GM19438 (cell line): ENCODE data around the gene CELA2B.
"Not testable (repeated sequence)": the region's sequence is repeated elsewhere in the genome, so short reads cannot be mapped to it uniquely, and the experiment has no call there.

Experiments
- ATAC-seq: cut with Tn5 transposase; IDR thresholded peaks from one replicate; pipeline ENCODE4 v1.9.1; 2021; ENCODE audit warnings: low read depth; ENCODE audit not compliant: unreplicated experiment

Gene CELA2B

DNA sequence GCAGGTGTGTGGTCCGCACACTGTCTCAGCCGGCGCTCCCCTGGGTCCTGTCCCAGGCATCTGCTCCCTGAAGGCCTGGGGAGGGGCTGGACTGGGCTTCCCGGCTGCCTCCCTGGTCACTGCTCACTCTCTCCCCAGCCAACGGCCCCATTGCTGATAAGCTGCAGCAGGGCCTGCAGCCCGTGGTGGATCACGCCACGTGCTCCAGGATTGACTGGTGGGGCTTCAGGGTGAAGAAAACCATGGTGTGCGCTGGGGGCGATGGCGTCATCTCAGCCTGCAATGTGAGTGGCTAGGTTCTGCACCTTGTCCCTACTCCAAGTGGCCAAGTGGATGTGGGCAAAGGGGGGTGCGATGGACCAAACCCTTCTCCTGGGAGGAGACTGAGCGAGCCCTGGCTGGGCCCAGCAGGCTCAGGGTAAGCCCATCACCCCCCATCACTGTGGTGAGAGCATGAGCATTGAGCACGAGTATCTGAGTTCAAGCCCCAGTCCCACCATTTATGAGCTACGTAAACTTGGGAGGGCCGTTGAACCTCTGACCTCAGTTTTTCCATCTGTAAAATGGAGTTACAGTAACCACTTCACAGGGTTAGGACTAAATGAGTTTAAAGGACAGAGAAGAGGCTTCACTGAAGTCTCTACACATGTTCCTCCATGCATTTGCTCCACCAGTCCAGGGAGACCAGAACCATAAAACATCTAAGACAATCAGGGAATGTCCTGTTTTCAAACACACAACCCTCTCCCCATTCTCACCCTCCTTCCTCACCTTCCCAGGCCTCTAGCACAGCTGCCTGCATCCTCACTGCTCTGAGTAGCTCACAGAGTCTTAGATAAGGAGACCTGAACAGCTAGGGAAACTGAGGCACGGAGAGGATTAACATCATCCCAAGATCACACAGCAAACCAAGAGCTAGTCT is 31.2 kb upstream of the CELA2B start:
- no peak for ATAC-seq

- ATAC-seq: no peak
Observed at GRCh38 chr1:15445390-15446122, 30.3 kb upstream of the CELA2B start.

- ATAC-seq: no peak
Observed at GRCh38 chr1:15446212-15446611, 29.7 kb upstream of the CELA2B start.

DNA sequence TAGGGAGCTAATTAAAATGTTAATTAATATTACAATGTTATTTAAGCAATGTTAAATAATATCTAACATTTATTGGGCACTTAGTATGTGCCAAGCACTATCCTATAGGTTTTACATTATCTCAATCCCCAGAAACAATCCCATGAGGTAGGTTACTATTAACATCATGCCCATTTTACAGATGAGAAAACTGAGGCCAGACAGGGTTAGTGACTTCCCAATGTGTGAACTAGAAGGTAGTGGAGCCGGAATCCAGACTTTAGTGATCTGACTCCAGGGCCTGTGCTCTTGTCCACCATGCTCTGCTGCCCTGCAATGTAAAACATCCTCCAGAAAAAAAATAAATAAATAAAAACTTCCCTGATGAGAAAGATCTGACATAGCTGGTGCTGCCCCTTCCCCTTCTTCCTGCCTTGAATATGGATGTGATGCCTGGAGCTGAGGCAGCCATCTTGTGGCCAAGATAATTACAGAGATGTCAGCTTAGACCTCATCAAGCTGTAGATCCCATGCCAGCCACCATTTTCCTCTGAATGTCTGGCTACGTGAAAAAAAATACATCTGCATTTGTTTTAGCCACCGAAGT is 26.9 kb upstream of the CELA2B start:
- no peak for ATAC-seq

GRCh38 chr1:15449567-15449966 is 26.3 kb upstream of the CELA2B start:
- ATAC-seq: no peak

GRCh38 chr1:15451014-15451722 is 24.7 kb upstream of the CELA2B start:
- no peak for ATAC-seq

- ATAC-seq: no peak
Observed at GRCh38 chr1:15452216-15452615, 23.7 kb upstream of the CELA2B start.

DNA sequence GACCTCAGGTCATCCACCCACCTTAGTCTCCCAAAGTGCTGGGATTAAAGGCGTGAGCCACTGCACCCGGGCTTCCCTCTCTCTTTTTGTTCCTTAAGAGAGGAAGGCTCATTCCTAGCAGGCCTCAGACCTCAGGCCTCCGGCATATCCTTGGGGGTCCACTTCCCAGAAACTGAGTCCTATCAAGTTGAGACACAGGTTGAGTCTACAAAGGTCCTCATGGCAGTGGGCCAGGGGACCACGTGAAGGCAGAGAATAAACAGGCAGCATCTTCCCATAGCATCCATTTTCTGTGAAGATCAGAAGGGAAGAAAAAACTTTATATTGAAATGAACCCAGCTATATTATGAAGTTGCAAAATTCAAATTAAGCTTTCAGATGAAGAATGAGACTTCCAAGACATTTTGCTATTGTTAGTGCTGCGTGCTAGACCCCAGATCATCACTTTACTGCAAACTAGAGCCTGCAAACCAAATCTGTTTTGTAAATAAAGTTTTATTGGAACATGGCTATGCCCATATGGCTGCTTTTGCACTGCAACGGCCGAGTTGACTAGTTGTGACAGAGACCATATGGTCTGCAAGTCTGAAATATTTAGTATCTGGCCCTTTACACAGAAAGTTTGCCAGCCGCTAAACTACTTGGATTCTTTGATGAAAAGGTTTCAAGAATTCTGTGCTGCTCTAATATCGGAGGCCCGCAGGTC is 22.9 kb upstream of the CELA2B start:
- ATAC-seq: no peak

DNA sequence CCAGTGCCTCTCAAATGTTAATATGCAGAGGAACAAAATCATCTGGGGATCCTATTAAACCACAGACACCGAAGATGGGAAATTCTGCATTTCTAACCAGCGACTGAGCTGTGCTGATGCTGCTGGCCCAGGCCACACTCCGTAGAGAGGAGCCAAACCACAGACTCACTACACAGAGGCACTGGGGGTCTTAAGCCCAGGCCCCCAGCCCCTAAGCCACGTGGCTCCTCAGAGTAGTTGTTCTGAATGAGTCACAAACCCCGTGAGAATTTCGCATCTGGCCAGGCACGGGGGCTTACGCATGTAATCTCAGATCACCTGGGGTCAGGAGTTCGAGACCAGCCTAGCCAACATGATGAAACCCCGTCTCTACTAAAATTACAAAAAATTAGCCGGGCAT is 22.2 kb upstream of the CELA2B start:
- ATAC-seq: no peak

GRCh38 chr1:15454256-15454655 is 21.6 kb upstream of the CELA2B start:
- ATAC-seq: no peak

GRCh38 chr1:15455522-15455921 is 20.4 kb upstream of the CELA2B start:
- ATAC-seq: no peak

DNA sequence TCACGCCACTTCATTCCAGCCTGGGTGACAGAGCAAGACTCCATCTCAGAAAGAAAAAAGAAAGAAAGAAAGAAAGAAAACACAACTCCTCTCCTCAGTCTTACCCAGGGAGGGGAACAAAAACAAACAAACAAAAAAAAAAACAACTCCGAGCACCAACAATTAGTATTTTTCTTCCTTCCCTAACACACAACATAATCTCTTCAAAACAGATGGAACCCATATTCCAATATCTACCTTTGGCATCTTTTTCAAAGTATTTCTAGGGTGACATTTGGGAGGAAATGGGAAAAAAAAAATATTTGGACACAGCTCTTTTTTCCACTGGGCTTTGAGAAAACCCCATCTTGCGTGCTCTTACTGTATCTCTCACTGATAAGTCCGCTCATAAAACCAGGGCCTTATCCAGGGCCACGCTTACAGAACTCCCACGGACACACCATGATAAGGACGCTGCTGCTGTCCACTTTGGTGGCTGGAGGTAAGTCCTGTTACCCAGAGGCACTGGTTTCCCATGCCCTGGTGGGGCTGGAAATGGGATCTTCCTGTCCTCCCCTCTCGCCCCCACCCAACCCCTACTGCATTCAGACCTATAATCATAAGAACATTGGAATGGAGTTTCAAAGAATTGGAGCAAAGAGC is 19.5 kb upstream of the CELA2B start, which contains the start of gene CELA2A:
Gene CELA2A (plus strand): TSS at position 420 of the 642 bp plus-strand sequence. CDS start 22 bp downstream, at position 442.
- no peak for ATAC-seq

DNA sequence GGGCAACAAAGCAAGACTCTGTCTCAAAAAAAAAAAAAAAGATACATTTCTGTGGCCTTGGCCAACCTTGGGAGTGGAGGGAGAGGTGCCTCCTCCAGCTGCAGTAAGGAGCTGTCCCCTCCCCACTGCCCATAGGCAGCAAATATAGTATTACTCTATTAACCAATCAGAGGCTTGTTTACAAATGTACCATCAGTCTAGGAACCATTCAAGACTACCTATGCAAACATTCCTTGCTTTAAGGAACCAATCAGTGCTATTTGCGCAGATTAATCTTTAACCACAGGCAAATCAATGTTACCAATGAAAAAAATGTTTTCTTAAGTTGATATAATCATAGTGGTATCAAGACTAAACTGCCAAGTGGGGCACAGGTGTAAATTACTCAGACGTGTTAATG is 18.3 kb upstream of the CELA2B start:
- no peak for ATAC-seq

- ATAC-seq: not testable (repeated sequence)
Observed at GRCh38 chr1:15458388-15458787, 17.5 kb upstream of the CELA2B start.

DNA sequence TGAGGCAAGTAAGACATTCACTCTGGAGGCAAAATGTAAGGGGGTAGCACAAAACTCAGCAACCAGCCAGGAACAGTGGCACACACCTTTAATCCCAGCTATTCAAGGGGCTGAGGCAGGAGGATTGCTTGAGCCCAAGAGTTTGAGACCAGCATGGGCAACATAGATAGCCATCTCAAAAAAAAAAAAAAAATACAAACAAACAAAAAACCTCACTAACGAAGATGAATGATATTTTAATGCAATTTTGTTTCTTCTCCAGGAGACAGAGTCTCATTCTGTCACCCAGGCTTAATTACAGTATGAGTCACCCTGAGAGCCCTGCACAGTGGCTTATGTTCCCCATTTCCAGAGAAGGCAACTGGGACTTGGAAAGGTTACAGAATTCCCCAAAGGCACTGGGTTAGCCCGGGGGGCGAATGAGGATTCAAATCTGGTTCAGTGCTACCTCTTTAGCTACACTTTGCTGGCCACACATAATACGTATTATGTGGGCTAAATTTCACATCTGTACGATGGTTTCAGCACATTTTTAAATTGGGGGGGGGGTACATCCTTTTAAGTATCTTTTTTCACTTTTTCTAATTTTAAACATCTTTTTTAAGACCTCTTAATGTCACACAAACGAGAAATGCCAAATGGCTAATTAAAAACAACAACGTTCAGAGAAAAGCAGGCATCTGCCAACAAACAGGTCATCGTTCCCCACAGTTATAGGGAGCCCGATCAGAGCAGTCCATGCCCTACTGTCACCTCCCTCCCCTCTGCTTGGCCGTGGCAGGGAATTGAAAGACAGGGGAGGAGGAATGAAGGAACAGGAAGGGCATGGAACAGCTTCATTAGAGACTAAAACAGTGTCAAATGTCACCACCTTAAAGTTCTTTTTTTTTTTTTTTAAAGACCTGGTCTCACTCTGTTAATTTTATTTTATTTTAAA is 15.9 kb upstream of the CELA2B start:
- ATAC-seq: no peak

DNA sequence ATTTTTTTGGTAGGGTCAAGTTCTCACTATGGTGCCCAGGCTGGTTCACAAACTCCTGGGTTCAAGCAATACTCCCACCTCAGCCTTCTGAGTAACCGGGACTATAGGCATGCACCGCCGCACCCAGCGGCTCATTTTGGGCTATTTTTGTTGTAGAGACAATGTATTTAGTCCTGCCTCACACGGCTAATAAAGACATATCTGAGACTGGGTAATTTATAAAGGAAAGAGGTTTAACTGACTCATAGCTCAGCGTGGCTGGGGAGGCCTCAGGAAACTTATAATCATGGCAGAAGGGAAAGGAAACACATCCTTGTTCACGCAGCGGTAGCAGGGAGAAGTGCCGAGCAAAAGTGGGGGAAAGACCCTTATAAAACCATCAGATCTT is 15.2 kb upstream of the CELA2B start:
- no peak for ATAC-seq

GRCh38 chr1:15463064-15463800 is 12.7 kb upstream of the CELA2B start:
- not testable (repeated sequence) for ATAC-seq

DNA sequence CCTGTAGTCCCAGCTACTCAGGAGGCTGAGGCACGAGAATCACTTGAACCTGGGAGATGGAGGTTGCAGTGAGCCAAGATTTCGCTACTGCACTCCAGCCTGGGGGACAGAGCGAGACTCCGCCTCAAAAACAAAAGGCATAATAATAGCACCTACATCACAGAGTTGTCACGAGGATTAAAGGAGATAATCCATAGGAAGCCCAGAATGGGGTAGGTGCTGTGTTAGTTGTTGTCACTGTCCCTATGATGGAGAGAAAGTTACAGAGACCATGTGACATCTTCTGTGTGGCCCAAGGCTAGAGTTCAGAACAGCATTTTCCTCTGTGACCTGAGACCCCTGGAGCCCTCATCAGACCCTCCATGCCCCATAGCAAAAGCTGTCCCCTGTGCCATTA is 12.0 kb upstream of the CELA2B start:
- not testable (repeated sequence) for ATAC-seq
